Femur (tissue), 1 donor: Measurements from ENCODE around the gene ALG8.
A peak's percentile ranks its signal among the peaks of the same experiment; 100 is the strongest.
"Not testable (repeated sequence)": the region's sequence is repeated elsewhere in the genome, so short reads cannot be mapped to it uniquely, and the experiment has no call there.

ENCODE experiments used
- DNase-seq: peaks from one replicate; pipeline ENCODE4 v3.0.0-alpha.2; 2017

Gene ALG8

GRCh38 chr11:78139422-78140391 lies at the start of gene ALG8:
TSS of gene ALG8 (minus strand) at chr11:78139626. CDS start at chr11:78139588, 38 bp downstream.
- DNase-seq = peak; percentile 97

- peak; percentile 98 for DNase-seq
These were observed 49.1 kb upstream of the ALG8 start, which contains the start of the genes KCTD21 and USP35 for GRCh38 chr11:78188286-78189173. TSS of gene KCTD21 (minus strand) at chr11:78188626. CDS start at chr11:78174554, 14,072 bp downstream. TSS of gene USP35 (plus strand) at chr11:78188919. CDS start at chr11:78196246, 7,327 bp downstream.

GRCh38 chr11:78187366-78188285 lies 48.2 kb upstream of the ALG8 start:
- DNase-seq = no peak

GRCh38 chr11:78181185-78181584 lies 41.8 kb upstream of the ALG8 start:
- no peak for DNase-seq

GRCh38 chr11:78180751-78181150 lies 41.3 kb upstream of the ALG8 start:
- DNase-seq = no peak

GRCh38 chr11:78179459-78180071 lies 40.1 kb upstream of the ALG8 start:
- DNase-seq = no peak

- no peak for DNase-seq
These were observed 37.8 kb upstream of the ALG8 start for GRCh38 chr11:78177216-78177615.

- no peak for DNase-seq
These were observed 37.2 kb upstream of the ALG8 start for GRCh38 chr11:78176605-78177141.

- not testable (repeated sequence) for DNase-seq
These were observed 36.4 kb upstream of the ALG8 start for GRCh38 chr11:78175862-78176261.

GRCh38 chr11:78171951-78172350 lies 32.5 kb upstream of the ALG8 start:
- DNase-seq = no peak

- no peak for DNase-seq
These were observed 31.6 kb upstream of the ALG8 start for GRCh38 chr11:78170874-78171549.

- DNase-seq = no peak
These were observed 31.0 kb upstream of the ALG8 start for GRCh38 chr11:78170413-78170812.

GRCh38 chr11:78168539-78169477 lies 29.4 kb upstream of the ALG8 start:
- DNase-seq = peak; percentile 80

GRCh38 chr11:78166855-78167469 lies 27.5 kb upstream of the ALG8 start:
- DNase-seq = no peak

GRCh38 chr11:78164471-78164870 lies 25.0 kb upstream of the ALG8 start:
- no peak for DNase-seq

- DNase-seq = no peak
These were observed 24.4 kb upstream of the ALG8 start for GRCh38 chr11:78163828-78164227.

- peak; percentile 62 for DNase-seq
These were observed 22.5 kb upstream of the ALG8 start for GRCh38 chr11:78161962-78162371.

GRCh38 chr11:78161346-78161745 lies 21.9 kb upstream of the ALG8 start:
- no peak for DNase-seq

GRCh38 chr11:78160557-78160956 lies 21.1 kb upstream of the ALG8 start:
- DNase-seq = no peak
